SK-N-MC (cell line): ENCODE measurements around the gene S100PBP.
"Not testable (repeated sequence)": the region's sequence is repeated elsewhere in the genome, so short reads cannot be mapped to it uniquely, and the experiment has no call there.

Experiments
- DNase-seq: peaks from one replicate; pipeline ENCODE4 v3.0.0-alpha.2; 2011; ENCODE audit warnings: low read depth, low spot score
- H3K27ac ChIP-seq: fragments of 200-600 bp; sonication (generic); 2 replicates; pipeline ENCODE4 v1.5.1; 2016; ENCODE audit warnings: mixed run types
- H3K36me3 ChIP-seq: fragments of 200-600 bp; sonication (generic); 2 replicates; pipeline ENCODE4 v1.6.1; 2017; ENCODE audit warnings: antibody characterized with exemption, low read length, mixed read lengths; ENCODE audit not compliant: insufficient read depth
- H3K4me3 ChIP-seq: fragments of 200-600 bp; sonication (generic); 2 replicates; pipeline ENCODE4 v1.5.1; 2016
- H3K9ac ChIP-seq: fragments of 200-600 bp; sonication (generic); 2 replicates; pipeline ENCODE4 v1.8.0; 2017; ENCODE audit warnings: mixed run types, mixed read lengths; ENCODE audit not compliant: insufficient read length
- H3K9me3 ChIP-seq: fragments of 200-600 bp; sonication (generic); 2 replicates; pipeline ENCODE4 v1.6.1; 2017; ENCODE audit warnings: low read depth, mild to moderate bottlenecking, antibody characterized with exemption, low read length, moderate library complexity, mixed read lengths
- EZH2 ChIP-seq: fragments of 200-600 bp; sonication (generic); IDR thresholded peaks from one replicate; pipeline ENCODE4 v1.6.1; 2017; ENCODE audit warnings: antibody characterized with exemption
- FOXP2 ChIP-seq: optimal IDR thresholded peaks from 2 replicates; pipeline ENCODE3; 2011; ENCODE audit warnings: mild to moderate bottlenecking, moderate library complexity; ENCODE audit not compliant: insufficient read depth; ENCODE audit errors: extremely low read length, control extremely low read depth
- POLR2AphosphoS5 ChIP-seq: IDR thresholded peaks from 2 replicates; pipeline ENCODE4 v1.6.1; 2012; ENCODE audit warnings: mild to moderate bottlenecking, low read depth, low read length, borderline replicate concordance

Gene S100PBP

DNA sequence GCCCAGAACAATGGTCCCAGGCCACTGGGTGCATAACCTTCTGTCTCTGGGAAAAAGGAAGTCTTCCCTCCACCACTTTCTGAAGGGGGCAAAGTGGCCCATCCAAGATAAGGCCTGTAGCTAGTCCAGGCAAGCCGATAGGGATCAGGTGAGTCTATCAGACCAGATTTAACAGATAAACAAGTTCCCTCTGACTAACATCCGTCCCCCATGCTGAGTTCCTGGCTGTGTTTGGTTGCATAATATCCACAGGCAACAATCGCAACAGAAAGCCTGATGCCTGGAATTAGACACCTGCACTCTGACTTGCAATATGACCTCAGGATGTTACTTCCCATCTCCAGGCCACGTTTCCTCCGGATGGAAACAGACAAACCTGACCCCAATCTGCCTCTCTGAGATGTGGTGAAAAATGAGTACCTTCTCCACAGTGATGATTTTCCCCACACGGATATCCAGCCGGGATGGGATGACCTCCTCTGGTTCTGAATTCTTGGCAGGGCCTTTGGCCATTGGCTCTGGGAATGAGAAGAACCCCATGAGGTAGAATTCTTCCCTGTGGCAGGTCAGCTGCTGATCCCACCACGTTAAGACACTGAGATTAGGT is 36.7 kb upstream of the S100PBP start:
- Histone ChIP-seq H3K9ac (no peak overlapping the region), H3K36me3 (peaks cover 95% of the 10 kb centered on the region), H3K9me3 (no peaks in the 10 kb centered on the region), H3K4me3 (no peak overlapping the region), H3K27ac (no peak overlapping the region)
- TF ChIP-seq POLR2AphosphoS5: no peak
- TF ChIP-seq FOXP2: no peak
- TF ChIP-seq EZH2: no peak
- no peak for DNase-seq

DNA sequence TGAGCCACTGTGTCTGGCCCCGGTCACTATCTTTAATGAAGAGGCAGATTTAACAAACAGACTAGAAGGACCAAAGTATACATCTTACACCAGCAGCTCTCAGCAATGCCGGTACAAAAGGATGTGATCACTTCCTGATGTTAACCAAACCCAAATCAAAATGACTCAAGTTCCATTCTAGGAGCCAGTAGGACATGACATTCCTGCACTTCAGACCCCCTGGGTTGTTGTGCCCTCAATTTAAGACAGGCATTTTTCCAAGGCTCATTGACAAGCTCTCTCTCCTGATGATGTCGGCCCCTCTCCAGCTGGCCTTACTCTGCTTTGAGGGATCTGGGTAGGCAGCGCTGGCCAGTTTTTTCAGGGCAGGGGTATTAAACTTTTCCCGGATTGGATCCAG is 35.4 kb upstream of the S100PBP start:
- Histone ChIP-seq H3K4me3 (no peak overlapping the region), H3K9ac (no peak overlapping the region), H3K9me3 (no peaks in the 10 kb centered on the region), H3K27ac (no peak overlapping the region), H3K36me3 (peaks cover 97% of the 10 kb centered on the region)
- no peak for TF ChIP-seq FOXP2
- TF ChIP-seq POLR2AphosphoS5: no peak
- TF ChIP-seq EZH2: no peak
- no peak for DNase-seq

DNA sequence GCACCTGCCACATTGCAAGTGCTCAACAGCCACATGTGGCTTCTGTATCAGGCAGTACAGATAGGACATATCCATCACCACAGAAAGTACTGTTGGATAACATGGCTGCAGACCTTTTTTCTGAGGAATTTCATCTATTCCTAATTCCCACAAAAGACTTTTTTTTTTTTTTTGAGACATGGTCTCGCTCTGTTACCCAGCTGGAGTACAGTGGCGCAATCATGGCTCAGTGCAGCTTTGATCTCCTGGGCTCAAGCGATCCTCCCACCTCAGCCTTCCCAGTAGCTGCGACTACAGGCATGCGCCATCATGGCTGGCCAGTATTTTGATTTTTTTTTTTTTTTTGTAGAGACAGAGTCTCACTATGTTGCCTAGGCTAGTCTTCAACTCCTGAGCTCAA is 33.6 kb upstream of the S100PBP start:
- H3K36me3 ChIP-seq: peaks cover 97% of the 10 kb centered on the region
- no peak for DNase-seq

DNA sequence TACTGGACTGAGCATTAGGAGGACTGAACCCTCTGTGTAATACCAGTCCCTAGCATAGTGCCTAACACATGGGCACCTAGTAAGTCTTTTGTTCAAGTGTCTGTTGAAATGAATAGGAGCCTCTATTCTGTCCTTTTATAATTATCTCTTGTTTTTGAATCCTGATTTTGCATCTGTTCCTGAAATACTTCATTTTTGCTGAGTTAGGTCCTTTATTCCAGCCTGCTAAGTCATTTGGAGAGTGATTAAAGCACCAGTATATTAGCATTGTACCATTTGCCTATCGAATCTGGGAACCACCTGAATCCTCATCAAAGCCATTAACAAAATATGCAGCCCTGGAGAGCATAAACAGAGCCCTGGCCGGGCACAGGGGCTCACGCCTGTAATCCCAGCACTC is 32.6 kb upstream of the S100PBP start:
- Histone ChIP-seq H3K27ac (no peak overlapping the region), H3K9ac (no peak overlapping the region), H3K9me3 (no peaks in the 10 kb centered on the region), H3K36me3 (peaks cover 94% of the 10 kb centered on the region), H3K4me3 (no peak overlapping the region)
- no peak for TF ChIP-seq POLR2AphosphoS5
- TF ChIP-seq FOXP2: no peak
- TF ChIP-seq EZH2: no peak
- no peak for DNase-seq

More for the DNA sequence above, 33.6 kb upstream of the S100PBP start:
- Histone ChIP-seq H3K9me3 (no peaks in the 10 kb centered on the region), H3K4me3 (no peak overlapping the region), H3K27ac (no peak overlapping the region), H3K9ac (no peak overlapping the region)
- TF ChIP-seq POLR2AphosphoS5 (no peak), EZH2 (no peak), FOXP2 (no peak)

DNA sequence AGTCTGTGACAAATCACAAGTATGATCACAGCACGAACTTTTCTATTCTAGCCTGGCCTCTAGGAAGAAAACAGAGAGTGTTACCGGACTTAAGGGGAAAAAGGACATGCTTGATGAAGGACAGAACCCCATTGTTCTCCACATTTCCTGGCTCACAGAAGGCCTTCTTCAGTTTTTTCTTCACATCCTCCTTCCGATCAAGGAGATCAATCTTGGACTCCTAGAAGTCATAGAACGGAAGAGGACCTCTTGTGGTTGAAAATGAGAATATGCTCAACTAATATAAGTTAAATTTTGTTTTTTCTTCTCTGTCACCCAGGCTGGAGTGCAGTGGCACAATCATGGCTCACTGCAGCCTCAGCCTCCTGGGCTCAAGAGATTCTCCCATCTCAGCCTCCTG is 30.6 kb upstream of the S100PBP start:
- TF ChIP-seq FOXP2: no peak
- TF ChIP-seq POLR2AphosphoS5: no peak
- TF ChIP-seq EZH2: no peak
- Histone ChIP-seq H3K36me3 (peaks cover 90% of the 10 kb centered on the region), H3K9me3 (no peaks in the 10 kb centered on the region), H3K4me3 (no peak overlapping the region), H3K9ac (no peak overlapping the region), H3K27ac (no peak overlapping the region)
- DNase-seq: no peak

DNA sequence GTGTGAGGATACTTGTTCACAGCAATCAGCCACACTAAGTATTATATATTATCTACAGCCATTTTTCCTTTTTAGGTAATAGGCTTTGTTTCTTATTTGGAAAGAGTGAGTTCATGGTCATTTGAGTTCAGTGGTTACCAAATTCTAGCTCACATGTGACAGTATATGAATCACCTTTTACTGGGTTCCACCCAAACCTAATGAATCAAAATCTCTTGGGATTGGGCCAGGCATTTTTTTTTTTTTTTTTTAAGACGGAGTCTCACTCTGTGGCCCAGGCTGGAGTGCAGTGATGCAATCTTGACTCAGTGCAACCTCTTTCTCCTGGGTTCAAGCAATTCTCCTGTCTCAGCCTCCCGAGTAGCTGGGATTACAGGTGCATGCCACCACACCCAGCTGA is 28.1 kb upstream of the S100PBP start:
- peaks cover 88% of the 10 kb centered on the region for H3K36me3 ChIP-seq
- H3K27ac ChIP-seq, H3K9me3 ChIP-seq, H3K4me3 ChIP-seq, H3K9ac ChIP-seq, DNase-seq: not testable (repeated sequence)

DNA sequence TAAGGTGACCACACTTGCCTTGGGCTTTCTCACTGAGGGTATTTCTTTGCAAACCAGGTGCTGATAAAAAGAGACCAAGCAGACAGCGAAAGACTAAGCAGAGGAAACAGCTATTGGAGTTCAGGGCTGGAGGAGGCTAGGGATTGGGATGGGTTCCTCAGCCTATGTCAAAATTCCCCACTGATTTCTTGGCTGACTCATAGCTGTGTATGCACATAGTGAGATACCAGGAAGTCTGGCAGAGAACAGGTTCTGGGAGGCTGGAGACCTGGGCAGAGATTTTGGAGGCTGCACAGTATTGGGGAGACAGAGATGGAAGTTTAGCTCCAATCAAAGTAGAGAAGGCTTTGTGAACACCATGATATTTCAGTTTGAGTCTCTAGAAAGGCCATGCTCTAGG is 25.6 kb upstream of the S100PBP start:
- H3K27ac ChIP-seq: no peak overlapping the region
- H3K9me3 ChIP-seq: no peaks in the 10 kb centered on the region
- H3K9ac ChIP-seq: no peak overlapping the region
- no peak for TF ChIP-seq EZH2
- no peak for TF ChIP-seq FOXP2
- no peak for TF ChIP-seq POLR2AphosphoS5
- no peak overlapping the region for H3K4me3 ChIP-seq
- H3K36me3 ChIP-seq: peaks cover 84% of the 10 kb centered on the region
- no peak for DNase-seq

DNA sequence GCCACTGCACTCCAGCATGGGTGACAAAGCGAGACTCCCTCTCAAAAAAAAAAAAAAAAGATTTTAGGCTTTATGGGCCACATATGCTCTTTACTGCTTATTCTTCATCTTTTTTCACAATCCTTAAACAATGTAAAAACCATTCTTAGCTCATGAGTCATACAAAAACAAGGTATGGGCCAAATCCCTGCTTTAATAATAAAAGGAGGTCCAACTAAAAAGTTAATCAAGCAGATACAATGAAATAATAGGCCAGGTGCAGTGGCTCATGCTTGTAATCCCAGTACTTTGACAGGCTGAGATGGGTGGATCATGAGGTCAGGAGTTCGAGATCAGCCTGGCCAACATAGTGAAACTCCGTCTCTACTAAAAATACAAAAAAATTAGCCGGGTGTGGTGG is 21.7 kb upstream of the S100PBP start:
- not testable (repeated sequence) for H3K9me3 ChIP-seq, H3K9ac ChIP-seq, DNase-seq, H3K27ac ChIP-seq, H3K4me3 ChIP-seq
- H3K36me3 ChIP-seq: peaks cover 89% of the 10 kb centered on the region

DNA sequence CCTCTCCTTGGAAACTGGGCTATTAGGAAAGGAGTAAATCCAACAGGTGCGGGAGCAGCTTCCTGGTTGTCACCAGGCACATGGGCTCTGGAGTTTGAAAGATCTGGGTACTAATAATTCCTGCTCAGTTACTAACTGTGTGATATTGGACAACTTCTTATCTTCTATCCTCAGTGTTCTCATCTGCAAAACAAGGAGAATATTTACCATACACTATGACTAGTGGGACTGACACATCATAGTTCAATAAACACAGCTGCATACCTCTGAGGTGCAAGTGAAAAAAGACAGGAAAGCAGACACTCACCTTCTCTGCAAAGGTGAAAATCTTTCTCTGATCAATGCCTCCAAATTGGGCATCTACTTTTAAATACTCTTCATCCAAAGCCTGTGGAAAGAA is 20.0 kb upstream of the S100PBP start:
- Histone ChIP-seq H3K27ac (no peak overlapping the region), H3K36me3 (peaks cover 86% of the 10 kb centered on the region), H3K4me3 (no peak overlapping the region), H3K9me3 (no peaks in the 10 kb centered on the region), H3K9ac (no peak overlapping the region)
- DNase-seq: no peak
- TF ChIP-seq EZH2: no peak
- no peak for TF ChIP-seq FOXP2
- TF ChIP-seq POLR2AphosphoS5: no peak

DNA sequence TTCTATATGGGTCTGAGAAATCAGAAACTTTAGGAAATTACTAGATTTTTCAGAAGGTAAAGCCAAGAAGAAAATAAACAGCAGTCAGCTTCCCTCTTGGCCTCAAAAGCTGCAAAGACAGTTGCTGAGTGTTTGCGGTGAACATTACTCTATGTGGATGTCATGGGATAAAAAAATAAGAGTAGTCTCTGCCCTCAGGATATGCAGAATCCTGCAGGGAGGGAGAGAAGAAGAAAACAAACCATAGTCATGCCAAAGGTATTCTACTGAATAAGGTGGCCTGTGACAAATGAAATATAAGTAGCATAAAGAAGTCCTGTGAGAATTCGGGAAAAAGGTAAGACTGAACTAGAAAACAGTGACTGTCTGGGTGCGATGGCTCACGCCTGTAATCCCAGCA is 19.3 kb upstream of the S100PBP start:
- no peak for DNase-seq
- no peak for TF ChIP-seq POLR2AphosphoS5
- no peak for TF ChIP-seq FOXP2
- no peak for TF ChIP-seq EZH2
- H3K27ac ChIP-seq: no peak overlapping the region
- peaks cover 89% of the 10 kb centered on the region for H3K36me3 ChIP-seq
- no peak overlapping the region for H3K9ac ChIP-seq
- no peak overlapping the region for H3K4me3 ChIP-seq
- no peaks in the 10 kb centered on the region for H3K9me3 ChIP-seq
